Measurements from ENCODE around the gene KIF22.

KIF22 gene

DNA sequence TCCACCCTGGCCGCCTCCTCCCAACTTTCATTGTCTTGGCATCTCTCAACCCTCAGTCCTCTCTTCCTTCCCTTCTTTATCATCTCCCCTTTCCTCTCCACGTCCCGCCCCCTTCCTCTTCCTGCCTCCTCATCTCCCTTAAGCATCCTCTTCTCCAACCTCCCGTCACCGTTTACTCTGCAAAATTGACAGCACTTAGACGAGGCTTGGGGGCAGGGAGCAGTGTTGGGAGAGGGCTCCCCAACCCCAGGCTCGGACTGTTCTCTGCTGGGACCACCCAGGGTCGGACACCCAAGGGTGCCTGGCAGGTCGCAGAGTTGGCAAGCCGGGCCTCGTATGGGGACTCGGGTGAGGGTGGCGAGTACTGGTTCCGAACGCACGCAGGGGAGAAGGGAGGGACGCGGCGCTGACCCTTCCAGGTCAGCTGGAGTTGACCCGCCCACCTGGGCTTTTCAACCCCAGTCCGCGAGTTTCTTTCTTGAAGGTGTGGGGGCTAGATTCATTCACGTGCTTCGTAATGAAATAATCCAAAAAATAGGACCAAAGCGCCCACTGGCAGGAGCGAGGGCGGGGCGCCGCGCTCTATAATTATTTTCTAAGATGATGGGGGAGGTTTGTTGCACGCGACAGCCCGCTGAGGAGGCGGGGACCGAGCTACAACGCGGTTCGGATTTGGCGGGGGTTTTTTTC is 24.6 kb downstream of the KIF22 start:
- in situ Hi-C loops (cut with HindIII; ENCODE audit: low pct_unique_long_range_greater_than_20kb, low sequenced_read_pairs), result no loop called here
- TF ChIP-seq JUND (IDR thresholded peaks at IDR 0.05; ENCODE audit: low read depth), result no peak
- no peak for DNase-seq (ENCODE audit: low read depth in 1 of 2, low spot score in 1 of 2)

DNA sequence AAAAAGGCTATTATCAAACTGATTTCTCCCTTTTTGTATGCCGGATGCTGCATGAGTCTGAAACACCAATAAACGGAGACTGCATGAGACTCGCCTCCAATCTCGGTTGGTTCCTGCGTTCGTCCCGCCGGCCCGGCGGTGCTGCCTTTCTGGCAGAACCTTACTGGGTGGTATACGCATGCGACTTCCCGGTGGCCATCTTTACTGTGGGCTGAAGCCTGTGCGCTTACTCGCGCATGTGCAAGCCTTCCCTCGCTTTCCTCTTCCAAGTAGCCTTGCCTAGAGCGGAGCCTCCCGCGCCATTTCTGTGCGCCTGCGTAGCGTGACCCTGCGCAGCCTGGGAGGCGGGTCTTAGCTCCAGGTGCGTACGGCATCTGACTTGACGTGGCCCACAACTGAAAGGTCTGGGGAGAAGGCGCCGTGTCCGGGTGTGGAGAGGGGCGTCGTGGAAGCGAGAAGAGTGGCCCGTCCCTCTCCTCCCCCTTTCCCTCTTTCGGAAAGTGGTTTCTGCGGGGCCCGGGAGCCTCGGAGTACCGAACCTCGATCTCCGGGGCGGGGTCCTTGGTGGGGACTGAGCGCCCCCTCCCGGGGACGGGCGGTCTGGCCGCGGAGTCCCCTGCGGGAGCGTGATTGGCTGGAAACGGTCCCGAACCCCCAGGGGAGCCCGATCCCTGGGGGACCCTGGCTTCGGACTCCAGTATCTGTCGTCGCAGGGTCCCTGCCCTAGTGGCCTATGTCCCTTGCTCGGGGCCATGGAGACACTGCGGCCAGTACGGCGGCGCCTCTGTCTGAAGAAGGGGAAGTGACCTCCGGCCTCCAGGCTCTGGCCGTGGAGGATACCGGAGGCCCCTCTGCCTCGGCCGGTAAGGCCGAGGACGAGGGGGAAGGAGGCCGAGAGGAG is 25.5 kb downstream of the KIF22 start, which contains the start of gene PAGR1:
Gene PAGR1 (plus strand): TSS at position 360 of the 901 bp plus-strand sequence. CDS start 374 bp downstream, at position 734.
- TF ChIP-seq JUND (IDR thresholded peaks at IDR 0.05; ENCODE audit: low read depth), result no peak
- in situ Hi-C loops (cut with HindIII; ENCODE audit: low pct_unique_long_range_greater_than_20kb, low sequenced_read_pairs), result no loop called here
- peak; percentile 97 to 99 for DNase-seq (ENCODE audit: low read depth in 1 of 2, low spot score in 1 of 2)

DNA sequence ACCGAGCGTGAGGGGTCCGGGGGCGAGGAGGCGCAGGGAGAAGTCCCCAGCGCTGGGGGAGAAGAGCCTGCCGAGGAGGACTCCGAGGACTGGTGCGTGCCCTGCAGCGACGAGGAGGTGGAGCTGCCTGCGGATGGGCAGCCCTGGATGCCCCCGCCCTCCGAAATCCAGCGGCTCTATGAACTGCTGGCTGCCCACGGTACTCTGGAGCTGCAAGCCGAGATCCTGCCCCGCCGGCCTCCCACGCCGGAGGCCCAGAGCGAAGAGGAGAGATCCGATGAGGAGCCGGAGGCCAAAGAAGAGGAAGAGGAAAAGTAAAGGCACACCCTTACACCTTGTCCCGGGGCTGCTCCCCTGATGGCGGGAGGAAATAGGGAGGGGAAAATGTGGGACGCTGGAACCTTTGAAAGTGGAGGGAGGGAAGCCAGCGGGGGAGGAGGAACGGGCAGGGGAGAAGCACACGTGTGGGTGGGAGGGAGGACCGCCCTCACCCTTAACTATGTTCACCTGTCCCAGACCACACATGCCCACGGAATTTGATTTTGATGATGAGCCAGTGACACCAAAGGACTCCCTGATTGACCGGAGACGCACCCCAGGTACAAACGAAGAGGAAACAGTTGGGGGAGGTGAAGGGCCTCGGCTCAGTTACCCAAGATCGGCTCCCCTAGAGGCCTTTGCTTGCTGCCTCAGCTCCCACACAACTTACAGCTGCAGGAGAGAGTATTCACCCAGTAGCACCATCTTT is 26.3 kb downstream of the KIF22 start:
- in situ Hi-C loops (cut with HindIII; ENCODE audit: low pct_unique_long_range_greater_than_20kb, low sequenced_read_pairs), result no loop called here
- no peak for TF ChIP-seq JUND (IDR thresholded peaks at IDR 0.05; ENCODE audit: low read depth)
- peak; percentile 51 to 74 for DNase-seq (ENCODE audit: low read depth in 1 of 2, low spot score in 1 of 2)

DNA sequence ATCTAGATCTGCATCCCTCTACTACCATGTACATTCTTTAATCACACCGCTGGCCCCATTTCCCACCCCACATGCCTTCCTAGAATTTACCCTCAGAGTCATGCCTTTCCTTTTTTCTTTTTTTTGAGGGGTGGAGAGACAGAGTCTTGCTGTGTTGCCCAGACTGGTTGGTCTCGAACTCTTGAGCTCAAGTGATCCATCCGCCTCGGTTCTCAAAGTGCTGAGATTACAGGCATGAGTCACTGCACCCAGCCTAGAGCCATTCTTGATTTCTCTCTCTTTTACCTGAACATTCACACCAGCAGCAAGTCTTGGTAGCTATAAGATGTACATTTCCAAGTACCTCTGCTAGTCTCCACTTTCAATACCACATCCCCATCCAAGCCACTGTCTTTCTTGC is 27.5 kb downstream of the KIF22 start:
- no peak for DNase-seq (ENCODE audit: low read depth in 1 of 2, low spot score in 1 of 2)
- in situ Hi-C loops (cut with HindIII; ENCODE audit: low pct_unique_long_range_greater_than_20kb, low sequenced_read_pairs), result no loop called here
- TF ChIP-seq JUND (IDR thresholded peaks at IDR 0.05; ENCODE audit: low read depth), result no peak

DNA sequence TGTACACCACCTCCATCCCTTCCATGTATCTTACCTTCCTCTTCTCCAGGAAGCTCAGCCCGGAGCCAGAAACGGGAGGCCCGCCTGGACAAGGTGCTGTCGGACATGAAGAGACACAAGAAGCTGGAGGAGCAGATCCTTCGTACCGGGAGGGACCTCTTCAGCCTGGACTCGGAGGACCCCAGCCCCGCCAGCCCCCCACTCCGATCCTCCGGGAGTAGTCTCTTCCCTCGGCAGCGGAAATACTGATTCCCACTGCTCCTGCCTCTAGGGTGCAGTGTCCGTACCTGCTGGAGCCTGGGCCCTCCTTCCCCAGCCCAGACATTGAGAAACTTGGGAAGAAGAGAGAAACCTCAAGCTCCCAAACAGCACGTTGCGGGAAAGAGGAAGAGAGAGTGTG is 29.0 kb downstream of the KIF22 start:
- peak in 1 of 2 experiments; percentile 50 for DNase-seq (ENCODE audit: low read depth in 1 of 2, low spot score in 1 of 2)
- no peak for TF ChIP-seq JUND (IDR thresholded peaks at IDR 0.05; ENCODE audit: low read depth)
- in situ Hi-C loops (cut with HindIII; ENCODE audit: low pct_unique_long_range_greater_than_20kb, low sequenced_read_pairs), result no loop called here

DNA sequence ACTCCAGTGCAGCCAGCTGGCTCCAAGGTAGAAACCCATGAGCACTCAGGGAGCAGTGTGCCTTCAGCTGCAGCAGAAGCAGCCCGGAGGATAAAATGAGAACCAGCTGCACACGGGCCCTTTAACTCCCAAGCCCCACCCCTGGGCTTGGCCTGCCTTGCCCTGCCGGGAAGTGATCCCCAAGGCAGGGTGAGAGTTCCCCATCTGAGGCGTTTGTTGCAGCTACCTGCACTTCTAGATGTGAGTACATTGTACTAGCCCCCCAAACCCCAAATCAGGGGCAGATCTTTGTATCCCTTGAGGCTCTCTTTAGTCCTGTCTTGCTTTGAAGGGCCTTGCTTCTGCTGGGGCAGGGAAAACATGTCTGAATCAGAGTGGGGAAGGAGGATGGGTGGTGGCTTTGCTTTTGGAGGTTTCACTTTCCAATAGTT is 29.7 kb downstream of the KIF22 start, which contains the start of gene MVP:
Gene MVP (plus strand): TSS at position 192 of the 431 bp plus-strand sequence. CDS start 10,088 bp downstream, outside the sequence.
- in situ Hi-C loops (cut with HindIII; ENCODE audit: low pct_unique_long_range_greater_than_20kb, low sequenced_read_pairs), result no loop called here
- peak; percentile 62 to 80 for DNase-seq (ENCODE audit: low read depth in 1 of 2, low spot score in 1 of 2)
- no peak for TF ChIP-seq JUND (IDR thresholded peaks at IDR 0.05; ENCODE audit: low read depth)

DNA sequence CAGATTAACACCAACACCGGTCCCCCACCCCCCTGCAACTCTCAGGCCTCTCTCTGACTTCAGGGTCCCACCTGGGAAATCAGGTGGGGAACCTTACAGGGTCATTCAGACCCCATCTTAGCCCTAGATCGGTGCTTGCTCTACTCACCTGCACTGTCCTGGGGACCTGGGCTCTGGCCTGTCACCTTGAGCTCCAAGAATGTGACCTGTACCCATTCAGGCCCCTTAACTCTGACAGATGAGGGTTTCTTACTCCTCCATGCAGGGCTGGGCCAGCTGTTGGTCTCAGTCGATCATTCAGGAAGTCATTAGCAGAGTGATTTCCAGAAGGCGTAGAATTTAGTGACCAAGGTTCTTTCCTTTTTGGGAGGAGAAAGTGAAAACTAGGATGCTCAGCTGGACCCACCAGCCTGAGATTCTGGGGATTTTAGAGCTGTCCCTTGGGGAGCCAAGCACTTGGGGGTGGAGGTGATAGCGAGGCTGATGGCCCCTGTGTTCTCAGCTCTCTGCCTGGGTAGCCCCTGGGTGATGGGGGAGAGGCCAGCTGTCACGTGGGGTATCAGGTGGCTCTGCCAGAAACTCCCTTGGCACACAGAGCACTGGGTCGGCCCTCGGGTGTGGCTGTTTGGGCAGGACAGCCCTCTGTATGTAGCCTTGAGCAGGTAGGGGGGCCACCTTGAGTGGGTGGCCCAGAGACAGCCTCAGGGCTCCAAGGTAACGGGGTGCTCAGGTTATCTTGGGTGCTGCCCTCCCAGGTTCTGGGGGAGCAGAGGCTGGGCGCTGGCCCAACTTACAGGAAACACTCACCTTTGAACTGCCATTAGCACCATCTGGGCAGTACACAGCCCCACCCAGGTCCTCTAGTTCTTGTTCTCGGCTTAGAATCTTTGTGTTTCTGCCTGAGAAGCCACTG is 30.4 kb downstream of the KIF22 start:
- in situ Hi-C loops (cut with HindIII; ENCODE audit: low pct_unique_long_range_greater_than_20kb, low sequenced_read_pairs), result no loop called here
- DNase-seq (ENCODE audit: low read depth in 1 of 2, low spot score in 1 of 2), result no peak

DNA sequence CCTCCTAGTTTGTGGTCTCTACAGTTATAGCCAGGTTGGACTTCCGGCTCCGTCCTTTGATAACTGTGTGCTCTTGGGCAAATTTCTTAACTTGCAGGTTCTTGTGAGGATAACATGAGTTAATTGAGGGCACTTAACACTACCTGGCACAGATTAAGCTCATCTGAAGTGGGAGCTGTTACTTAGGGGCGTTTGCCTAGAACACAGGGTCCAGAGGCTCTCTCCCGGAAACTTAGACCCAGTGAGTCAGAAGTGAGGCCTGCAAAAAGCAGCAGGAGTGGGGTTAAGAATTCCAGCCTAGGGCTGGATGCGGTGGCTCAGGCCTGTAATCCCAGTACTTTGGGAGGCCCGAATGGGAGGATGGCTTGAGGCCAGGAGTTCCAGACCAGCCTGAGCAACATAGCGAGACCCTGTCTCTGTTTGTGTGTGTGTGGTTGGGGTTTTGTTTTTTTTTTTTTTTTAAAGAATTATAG is 31.1 kb downstream of the KIF22 start:
- no peak for DNase-seq (ENCODE audit: low read depth in 1 of 2, low spot score in 1 of 2)
- TF ChIP-seq JUND (IDR thresholded peaks at IDR 0.05; ENCODE audit: low read depth), result no peak
- in situ Hi-C loops (cut with HindIII; ENCODE audit: low pct_unique_long_range_greater_than_20kb, low sequenced_read_pairs), result no loop called here

More for the DNA sequence above, 30.4 kb downstream of the KIF22 start:
- no peak for TF ChIP-seq JUND (IDR thresholded peaks at IDR 0.05; ENCODE audit: low read depth)

DNA sequence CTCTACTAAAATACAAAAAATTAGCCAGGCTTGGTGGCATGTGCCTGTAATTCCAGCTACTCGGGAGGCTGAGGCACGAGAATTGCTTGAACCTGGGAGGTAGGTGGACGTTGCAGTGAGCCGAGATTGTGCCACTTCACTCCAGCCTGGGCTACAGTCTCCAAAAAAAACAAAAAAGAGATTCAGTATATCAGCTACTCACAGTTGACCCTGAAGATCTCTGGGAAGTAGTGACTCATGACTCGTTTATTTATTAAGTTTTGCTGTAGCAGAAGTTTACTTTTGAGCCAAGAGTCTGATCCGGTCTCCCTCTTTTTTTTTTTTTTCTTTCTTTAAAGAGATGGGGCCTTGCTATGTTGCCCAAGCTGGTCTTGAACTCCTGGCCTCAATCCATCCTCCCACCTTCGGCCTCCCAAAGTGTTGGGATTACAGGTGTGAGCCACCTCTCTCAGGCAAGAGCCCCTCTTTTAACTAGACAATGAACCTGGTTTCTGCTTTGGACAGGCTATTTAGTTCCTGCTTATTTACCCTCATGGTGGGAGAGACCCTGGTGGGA is 34.1 kb downstream of the KIF22 start:
- TF ChIP-seq JUND (IDR thresholded peaks at IDR 0.05; ENCODE audit: low read depth), result no peak
- no peak for DNase-seq (ENCODE audit: low read depth in 1 of 2, low spot score in 1 of 2)
- in situ Hi-C loops (cut with HindIII; ENCODE audit: low pct_unique_long_range_greater_than_20kb, low sequenced_read_pairs), result no loop called here

DNA sequence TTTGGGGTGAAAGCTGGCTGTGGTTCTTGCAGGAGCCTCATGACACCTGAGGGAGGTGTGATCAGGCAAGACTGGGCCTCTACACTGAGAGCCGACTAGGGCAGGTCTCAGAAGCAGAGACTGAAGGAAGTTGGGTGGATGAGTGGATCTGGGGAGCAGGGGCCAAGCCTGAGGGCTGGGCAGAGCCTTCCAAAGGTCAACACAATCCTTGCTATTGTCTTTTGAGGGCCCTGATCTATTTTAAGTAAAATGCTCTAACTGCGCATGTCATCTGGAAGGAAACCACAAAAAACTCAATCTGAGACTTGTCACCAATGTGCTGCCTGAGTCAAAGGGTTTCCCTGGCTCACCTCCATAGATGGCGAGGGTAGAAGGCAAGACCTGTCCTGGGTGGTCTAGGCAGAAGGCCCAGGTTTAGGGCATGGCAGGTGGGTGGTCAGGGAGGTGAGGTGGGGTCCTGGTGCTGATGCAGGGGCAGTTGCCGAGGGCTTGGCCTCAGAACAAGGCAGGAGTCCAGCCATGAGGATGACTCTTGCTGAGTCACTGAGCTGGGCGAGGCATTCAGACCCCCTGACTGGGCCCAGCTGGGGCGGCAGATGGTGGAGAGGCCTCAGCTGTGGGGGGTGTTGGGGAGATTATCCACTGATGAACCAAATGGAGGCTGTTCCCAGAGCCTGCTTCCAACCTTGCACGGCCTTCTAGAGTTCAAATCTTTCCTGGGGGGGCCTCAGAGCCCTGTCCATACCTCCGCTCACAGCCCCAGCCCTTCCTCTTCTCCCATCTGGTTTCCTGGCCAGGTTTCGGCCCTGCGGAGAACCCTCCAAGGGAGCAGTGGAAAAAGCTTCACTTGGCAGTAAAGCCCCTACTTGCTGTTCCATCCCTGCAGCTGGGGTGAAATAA is 34.8 kb downstream of the KIF22 start:
- DNase-seq (ENCODE audit: low read depth in 1 of 2, low spot score in 1 of 2), result no peak
- no peak for TF ChIP-seq JUND (IDR thresholded peaks at IDR 0.05; ENCODE audit: low read depth)
- in situ Hi-C loops (cut with HindIII; ENCODE audit: low pct_unique_long_range_greater_than_20kb, low sequenced_read_pairs), result no loop called here

Measured in T47D (cell line).